ENCODE measurements around the gene LSG1.
"Not testable (repeated sequence)": the region's sequence is repeated elsewhere in the genome, so short reads cannot be mapped to it uniquely, and the experiment has no call there.

The LSG1 gene

DNA sequence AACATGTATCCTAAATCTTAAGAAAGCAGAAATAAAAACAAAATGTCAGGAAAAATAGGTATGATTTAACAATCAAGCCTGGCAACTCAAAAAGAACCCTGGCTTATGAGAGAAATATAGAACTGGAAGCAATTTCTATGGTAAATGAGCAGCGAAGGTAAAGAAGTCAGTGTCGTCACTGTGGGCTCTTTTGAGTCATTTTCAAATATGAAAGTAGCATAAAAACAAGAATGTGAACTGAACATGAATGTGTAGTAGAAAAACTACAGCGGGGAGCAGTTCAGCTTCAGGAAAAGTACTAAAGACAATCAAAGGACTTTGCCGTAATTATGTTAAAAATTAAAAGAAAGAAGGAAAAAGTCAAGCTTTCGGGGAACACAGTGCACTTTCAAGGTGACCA is 17.5 kb downstream of the LSG1 start:
- no peak for DNase-seq

- no peak for DNase-seq
Observed at GRCh38 chr3:194647747-194648146, 24.2 kb downstream of the LSG1 start.

DNA sequence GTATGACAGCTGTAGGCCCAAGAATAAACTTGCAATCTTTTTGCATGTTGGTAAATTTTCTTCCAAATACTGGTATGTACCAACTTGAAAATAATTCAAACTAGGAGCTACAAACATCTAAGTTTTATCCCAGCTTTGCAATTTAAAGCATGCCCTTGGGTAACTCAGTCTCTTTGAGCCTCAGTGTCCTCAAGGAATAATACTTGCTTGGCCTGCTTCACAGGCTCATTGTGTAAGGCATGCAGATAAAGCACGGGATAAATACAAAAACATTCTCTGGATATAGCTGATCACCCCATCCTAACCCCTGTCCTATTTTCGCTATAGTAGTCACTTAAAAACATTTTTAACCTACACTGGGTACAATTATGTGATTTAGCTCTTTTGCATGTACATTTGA is 29.2 kb downstream of the LSG1 start:
- DNase-seq, result no peak

GRCh38 chr3:194640829-194641228 is 31.2 kb downstream of the LSG1 start:
- no peak for DNase-seq

DNA sequence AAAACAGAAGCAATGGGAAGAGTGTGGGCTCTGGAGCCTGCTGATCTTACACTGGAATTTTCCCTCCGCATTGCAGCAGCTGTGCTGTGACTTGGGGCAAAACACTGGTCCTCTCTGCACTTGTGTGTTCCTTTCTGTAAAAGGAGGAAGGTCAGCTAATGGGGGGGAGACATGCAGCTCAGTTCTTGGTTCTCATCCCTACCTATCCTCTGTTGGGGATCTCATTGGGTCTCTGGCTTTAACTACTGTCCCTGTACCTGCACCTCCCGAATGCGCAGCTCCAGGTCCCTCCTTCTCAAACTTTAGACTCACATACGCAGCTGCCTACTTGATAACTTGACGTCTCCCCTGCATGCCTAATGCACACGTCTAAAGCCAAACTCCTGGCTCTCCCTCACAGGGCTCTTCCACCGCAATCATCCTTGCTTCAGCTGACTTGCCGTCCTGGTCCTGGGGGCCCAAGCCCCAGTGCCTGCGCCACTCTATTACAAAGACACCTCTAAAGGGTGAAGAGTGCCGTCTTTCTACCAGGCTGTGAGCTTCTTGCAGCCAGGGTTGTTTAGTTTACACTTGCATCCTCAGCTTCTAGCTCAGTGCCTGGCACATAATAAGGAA is 32.9 kb downstream of the LSG1 start:
- no peak for DNase-seq

- DNase-seq, result no peak
Observed at GRCh38 chr3:194637541-194638400, 34.2 kb downstream of the LSG1 start.

GRCh38 chr3:194637066-194637465 is 34.9 kb downstream of the LSG1 start:
- DNase-seq, result no peak

DNA sequence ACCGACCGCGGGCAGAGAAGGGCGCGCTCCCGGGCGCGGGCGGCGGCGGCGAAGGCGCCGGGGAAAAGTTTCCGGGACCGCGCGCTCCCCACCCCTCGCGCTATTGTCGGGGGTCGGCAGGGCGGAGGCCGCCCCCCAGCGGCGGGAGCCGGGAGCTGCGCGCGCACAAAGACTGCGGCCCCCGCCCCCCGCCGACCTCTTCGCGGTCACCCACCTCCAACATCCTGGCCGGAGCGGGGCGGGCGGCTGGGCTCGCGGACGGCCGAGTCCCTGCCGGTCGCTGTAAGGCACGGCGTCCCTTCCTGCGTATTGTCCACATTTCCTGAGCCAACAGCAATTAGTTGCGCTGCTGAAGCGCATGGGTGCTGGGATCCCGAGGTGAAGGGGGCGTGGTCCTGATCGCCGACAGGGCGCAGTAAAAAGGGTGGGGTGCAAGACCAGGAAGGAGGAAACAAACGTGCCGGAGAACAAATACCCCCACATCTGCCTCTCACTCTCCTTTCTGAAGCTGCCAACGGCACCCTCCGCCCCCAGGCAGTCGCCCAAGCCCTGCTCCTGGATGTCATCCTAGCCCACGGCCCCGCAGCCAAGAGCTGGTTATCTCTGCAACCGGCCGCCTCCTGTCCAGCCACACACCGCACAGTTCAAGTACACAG is 38.5 kb downstream of the LSG1 start, which contains the start of gene TMEM44:
Gene TMEM44 (minus strand): TSS at position 71 of the 656 bp plus-strand sequence. CDS start 204 bp downstream, outside the sequence.
- peak; percentile 87 for DNase-seq

DNA sequence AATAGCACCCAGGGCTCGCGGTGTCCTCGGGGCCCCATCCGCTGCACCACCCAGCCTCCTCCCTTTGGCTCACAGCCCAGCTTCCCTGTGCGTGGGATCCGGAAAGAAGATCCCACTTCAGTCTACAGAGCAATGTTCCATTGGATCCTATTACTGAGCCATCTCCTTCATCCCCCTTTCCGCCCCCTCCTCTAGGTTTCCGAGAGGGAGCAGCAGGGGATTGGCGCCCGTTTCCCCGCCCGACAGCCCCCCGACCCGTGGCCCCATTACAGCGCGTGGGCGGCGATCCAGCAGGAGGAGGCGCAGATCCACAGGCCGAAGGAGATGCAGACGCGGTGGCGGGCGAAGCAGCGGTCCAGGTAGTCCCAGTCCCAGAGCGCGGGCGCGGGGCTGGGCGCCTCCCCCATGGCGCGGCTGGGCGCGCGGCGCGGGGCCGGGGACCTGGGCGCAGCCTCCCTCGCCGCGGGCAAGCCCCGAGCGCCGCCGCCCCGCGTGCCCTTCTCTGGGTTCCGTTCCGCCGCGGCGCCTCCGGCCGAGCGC is 39.1 kb downstream of the LSG1 start:
- peak; percentile 58 for DNase-seq

DNA sequence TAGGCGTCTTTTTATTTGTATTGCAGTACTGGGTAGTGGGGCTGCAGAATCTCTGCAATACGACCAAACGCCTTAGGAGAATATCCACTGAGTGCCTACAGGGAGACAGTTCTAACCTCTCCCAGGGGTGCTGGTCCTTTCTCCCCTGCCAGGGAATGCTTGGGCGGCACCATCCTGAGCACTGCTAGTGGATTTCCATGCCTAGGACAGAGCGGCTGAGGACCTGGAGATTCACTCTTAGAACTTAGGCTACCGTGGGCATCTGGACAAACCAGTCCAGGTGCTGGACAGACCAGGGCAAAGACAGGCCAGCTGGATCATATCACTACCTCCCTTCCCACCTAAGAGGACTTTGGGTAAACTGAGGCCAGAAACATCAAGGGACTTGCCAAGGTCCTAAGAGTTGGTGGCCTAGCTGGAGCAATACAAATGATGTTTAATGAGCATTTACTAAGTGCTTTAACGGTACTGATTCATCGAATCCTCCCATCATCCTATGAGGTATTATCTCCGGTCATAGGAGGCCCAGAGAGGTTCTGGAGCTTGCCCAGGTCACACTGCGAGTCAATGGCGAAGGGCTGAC is 39.7 kb downstream of the LSG1 start:
- no peak for DNase-seq

DNA sequence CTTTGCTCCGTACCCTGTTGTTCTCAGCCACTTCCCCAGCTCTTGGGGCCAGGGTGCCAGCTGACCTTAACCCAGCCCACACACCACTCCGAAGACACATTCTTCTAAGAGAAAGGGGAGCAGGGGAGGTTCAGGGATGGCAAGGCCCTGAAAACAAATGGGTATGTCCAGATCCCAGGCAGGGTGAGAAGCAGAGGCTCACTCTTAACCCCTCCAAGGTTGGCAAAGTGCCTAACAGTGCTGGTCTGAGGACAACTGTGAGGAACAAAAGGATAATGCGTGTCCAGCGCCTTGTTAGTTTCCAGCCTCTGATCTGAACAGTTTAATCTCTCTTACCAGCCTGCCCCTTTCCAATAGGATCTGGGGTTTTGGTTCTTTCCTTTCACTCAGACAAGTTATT is 40.3 kb downstream of the LSG1 start:
- DNase-seq, result no peak

- not testable (repeated sequence) for DNase-seq
Observed at GRCh38 chr3:194630681-194631080, 41.3 kb downstream of the LSG1 start.

DNA sequence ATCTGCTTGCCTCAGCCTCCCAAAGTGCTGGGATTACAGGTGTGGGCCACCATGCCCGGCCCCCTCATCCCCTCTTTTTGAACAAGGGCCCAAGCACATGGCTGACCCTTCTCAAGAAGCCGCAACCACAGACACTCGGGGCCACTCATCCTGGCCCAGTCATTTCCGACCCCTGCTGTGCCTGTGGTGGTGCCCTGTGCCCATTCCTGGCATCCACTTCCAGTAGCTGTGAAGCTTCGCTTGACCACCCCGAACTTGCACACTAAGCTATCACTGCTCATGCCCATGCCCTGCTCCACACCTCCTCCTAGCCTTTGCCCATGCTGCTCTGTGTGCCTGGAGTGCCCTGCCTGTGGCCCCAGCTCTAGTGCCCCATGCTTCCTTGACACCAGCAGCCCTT is 47.0 kb downstream of the LSG1 start:
- no peak for DNase-seq

GRCh38 chr3:194623449-194624290 is 48.3 kb downstream of the LSG1 start:
- DNase-seq, result no peak

- DNase-seq, result no peak
Observed at GRCh38 chr3:194622621-194623340, 49.2 kb downstream of the LSG1 start.

GRCh38 chr3:194621947-194622346 is 50.0 kb downstream of the LSG1 start:
- no peak for DNase-seq

- no peak for DNase-seq
Observed at GRCh38 chr3:194620196-194620595, 51.8 kb downstream of the LSG1 start.

DNA sequence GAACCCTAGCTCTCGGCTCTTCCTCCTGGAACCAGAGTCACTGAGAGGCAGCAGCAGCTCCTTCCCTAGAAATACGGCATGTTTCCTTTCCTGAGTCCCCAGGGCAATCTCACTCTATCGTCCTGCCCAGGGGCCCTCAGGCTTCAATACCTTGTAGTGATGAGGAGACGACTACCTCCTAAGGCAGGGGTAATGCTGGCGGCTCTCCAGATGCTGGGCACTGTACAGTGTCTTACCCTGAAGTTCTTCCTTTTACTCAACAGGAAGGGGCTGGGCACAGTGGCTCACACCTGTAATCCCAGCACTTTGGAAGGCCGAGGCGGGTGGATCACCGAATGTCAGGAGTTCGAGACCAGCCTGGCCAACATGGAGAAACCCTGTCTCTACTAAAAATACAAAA is 52.2 kb downstream of the LSG1 start:
- DNase-seq, result no peak

DNA sequence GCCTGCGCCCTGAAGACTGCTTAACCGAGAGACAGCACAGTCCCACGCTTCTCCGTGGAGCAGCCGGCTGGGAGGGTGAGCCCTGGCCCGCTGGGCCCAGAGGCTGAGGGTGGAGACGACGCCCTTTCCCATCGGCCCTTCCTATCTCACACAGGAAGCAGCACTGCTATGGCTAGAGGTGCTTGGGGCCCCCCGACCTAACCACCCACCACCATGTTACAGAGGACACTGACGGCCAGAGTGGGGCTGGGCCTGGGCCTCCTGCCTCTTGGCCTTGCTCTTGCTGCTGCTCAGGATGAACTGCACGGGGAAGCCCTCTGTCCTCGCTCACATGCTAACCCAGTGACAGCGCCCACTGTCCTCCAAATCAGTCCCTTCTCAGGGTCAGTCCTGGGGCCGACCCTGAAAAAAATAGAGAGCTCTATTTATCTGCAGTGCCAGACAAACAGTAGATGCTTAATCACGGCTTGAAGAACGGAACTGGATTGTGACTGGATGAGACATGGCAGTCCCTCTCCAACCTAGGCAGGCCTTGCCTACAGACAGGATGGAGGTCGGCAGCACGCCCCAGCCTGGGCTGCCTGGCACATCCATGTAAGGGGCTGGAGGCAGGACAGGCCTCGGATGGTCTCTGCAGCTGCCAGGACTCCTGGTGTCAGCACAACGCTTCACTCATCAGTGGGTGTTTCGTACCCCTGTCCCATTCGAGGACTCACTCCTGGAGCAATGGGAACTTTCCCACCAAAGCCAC is 53.0 kb downstream of the LSG1 start:
- no peak for DNase-seq

DNA sequence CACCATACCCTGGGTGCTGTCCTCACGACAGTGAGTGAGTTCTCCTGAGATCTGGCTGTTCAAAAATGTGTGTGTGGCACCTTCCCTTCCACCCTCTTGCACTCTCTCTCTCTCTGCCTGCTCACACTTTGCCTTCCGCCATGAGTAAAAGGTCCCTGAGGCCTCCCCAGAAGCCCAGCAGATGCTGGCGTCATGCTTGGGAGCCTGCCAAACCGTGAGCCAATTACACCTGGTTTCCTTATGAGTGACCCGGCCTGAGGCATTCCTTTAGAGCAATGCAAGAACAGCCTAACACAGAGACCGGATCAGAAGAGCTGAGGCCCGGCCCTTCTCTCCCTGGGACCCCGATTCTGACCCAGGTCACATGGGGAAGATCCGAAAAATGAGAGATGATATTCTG is 54.2 kb downstream of the LSG1 start:
- no peak for DNase-seq

DNA sequence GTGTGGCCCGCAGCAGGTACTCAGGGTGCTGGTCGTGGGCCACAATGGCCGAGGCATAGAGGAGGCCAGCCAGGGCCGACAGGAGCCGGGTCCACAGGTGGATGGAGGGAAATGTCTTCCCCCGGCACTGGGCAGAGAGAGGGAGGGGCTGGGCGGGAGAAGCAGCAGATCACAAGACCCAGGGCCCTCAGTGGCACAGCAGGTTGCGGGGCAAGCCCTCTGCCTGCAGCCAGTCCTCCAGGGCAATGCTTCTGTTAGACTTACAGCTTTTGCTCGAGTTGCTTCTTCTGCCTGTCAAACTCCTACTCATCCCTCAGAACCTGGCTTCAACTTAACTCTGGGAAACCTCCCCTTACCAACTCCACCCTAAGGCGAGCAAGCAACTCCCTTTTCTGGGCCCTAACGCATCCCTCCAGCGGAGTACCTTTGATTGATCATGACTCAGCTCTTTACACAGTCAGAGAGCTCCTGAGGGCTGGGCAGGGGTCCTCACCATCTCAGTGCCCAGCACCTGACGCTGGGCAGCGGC is 54.8 kb downstream of the LSG1 start:
- no peak for DNase-seq

All from NCI-H345 (cell line).